Activated T-helper 1 cell treated with anti-CD3 and anti-CD28 coated beads, Interleukin-12 subunit alpha, Interleukin-12 subunit beta, Interleukin-2, Interleukin-4 antibody, amounts not matched to agents 30 ng/mL and 10 ng/mL and 1 ng/mL, durations not matched to agents 14 hours and 24 hours and 36 hours (primary cell): Measurements from ENCODE around the gene FHDC1. TPM values are rescaled to one million over a fixed set of nuclear protein-coding genes. Genes with fewer than 3 reads are reported as not detected.
A peak's percentile ranks its signal among the peaks of the same experiment; 100 is the strongest.

ENCODE experiments used
- DNase-seq: peaks from one replicate; pipeline ENCODE4 v3.0.0; 2021; ENCODE audit warnings: low spot score
- H3K27ac Mint-ChIP-seq: one replicate; pipeline ENCODE4 v1.8.0; 2021; ENCODE audit warnings: mild to moderate bottlenecking, mixed read lengths
- H3K27me3 Mint-ChIP-seq: one replicate; pipeline ENCODE4 v1.8.0; 2022; ENCODE audit warnings: mild to moderate bottlenecking, moderate library complexity, mixed read lengths; ENCODE audit not compliant: insufficient read depth
- H3K36me3 Mint-ChIP-seq: one replicate; pipeline ENCODE4 v1.8.0; 2021; ENCODE audit warnings: low read depth, mixed read lengths
- H3K4me1 Mint-ChIP-seq: one replicate; pipeline ENCODE4 v1.8.0; 2021; ENCODE audit warnings: low read depth, mixed read lengths
- H3K4me3 Mint-ChIP-seq: one replicate; pipeline ENCODE4 v1.8.0; 2021; ENCODE audit warnings: mild to moderate bottlenecking, moderate library complexity, mixed read lengths
- H3K9me3 Mint-ChIP-seq: one replicate; pipeline ENCODE4 v1.8.0; 2021; ENCODE audit warnings: mixed read lengths
- intact Hi-C: fragments of 100-400 bp; cut with micrococcal nuclease; formaldehyde crosslinking; loops from one replicate; pipeline ENCODE4 v1.15.1; 2024
- total RNA-seq: library from RNA; stranded (reverse); gene quantifications from 2 replicates; pipeline ENCODE4 v1.2.3, GENCODE V29; 2022

The FHDC1 gene
- total RNA-seq, 1 donor from 2014 or later = 0.10 TPM

DNA sequence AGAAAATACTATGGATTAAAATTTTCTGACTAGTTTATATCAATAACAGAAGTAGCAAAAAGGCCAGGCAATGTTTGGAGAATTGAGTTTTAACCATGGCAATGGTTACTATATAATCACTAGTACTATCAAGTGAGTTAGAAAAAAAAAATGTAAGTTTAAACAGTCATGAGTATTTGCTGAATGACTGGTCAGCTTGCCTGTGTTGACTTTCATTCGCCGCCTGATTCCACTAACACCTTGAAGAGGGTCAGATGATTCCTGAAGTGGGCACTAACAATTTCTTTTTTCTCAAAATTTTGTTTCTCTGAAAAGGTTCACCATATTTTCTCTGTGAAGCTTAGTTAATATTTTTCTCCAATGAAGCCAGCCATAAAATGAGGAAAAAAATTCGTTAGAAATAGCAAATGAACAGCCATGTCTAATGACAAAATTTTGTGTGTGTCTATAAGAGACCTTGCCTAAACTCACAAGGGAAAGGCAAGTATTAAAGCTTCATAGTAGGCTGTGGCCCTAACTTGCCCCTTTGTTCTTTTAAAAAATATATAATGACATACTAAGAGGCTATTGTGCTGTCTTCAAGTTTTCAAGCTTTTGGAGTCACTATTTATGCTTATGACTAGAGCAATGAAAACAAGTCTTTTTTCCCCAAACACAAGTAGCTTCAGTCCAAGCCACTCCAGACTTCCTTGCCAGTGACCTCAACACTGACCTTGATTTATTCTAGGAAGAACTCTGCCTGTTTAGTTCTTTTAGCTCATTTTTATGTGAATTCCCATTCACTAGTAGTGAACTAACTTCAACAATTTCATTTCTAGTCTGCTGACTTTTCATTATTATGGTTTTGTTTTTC lies 18.4 kb upstream of the FHDC1 start:
- peaks cover 30% of the 10 kb centered on the region for H3K9me3 Mint-ChIP-seq
- intact Hi-C loops = no loop called here
- no peak overlapping the region for H3K27ac Mint-ChIP-seq
- H3K4me1 Mint-ChIP-seq = no peaks in the 10 kb centered on the region
- DNase-seq = no peak
- no peak overlapping the region for H3K4me3 Mint-ChIP-seq
- peaks cover 4% of the 10 kb centered on the region for H3K36me3 Mint-ChIP-seq
- H3K27me3 Mint-ChIP-seq = peaks cover 2% of the 10 kb centered on the region

DNA sequence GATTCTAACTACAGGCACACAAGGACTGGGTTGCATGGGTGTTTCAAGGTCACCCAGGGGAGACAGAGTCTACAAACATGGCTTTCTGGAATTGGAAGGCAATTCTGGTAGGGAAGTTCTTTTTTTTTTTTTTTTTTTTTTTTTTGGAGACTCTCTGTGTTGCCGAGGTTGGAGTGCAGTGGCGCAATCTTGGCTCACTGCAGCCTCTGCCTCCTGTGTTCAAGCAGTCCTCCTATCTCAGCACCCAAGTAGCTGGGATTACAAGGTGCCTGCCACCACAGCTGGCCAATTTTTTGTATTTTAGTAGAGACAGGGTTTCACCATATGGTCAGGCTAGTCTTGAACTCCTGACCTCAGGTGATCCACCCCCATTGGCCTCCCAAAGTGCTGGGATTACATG lies 16.3 kb upstream of the FHDC1 start:
- DNase-seq = no peak
- intact Hi-C loops = no loop called here
- H3K36me3 Mint-ChIP-seq = peaks cover 4% of the 10 kb centered on the region
- H3K4me3 Mint-ChIP-seq = no peak overlapping the region
- H3K27me3 Mint-ChIP-seq = peaks cover 2% of the 10 kb centered on the region
- H3K27ac Mint-ChIP-seq = no peak overlapping the region
- H3K4me1 Mint-ChIP-seq = no peaks in the 10 kb centered on the region
- peaks cover 30% of the 10 kb centered on the region for H3K9me3 Mint-ChIP-seq

DNA sequence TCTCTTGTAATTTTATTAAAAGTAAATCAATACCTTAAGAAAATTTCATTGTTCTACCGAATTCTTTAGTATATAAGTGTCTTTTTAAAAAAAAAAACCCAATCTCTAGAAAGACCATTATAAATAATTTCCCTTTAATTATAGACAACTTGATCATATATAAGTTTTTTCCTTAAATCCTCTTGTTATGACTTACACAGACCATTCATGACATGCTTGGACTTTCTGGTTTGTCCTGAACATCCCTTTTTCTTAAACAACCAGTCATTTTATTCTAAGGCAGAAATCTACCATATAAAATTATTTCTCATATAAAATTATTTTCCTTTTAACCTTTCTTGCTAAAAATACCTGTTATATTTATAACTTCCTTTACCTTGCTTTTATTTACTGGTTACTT lies 15.4 kb upstream of the FHDC1 start:
- Mint-ChIP-seq H3K9me3 (peaks cover 30% of the 10 kb centered on the region), H3K4me1 (no peaks in the 10 kb centered on the region), H3K27ac (no peak overlapping the region), H3K27me3 (peaks cover 2% of the 10 kb centered on the region), H3K4me3 (no peak overlapping the region), H3K36me3 (peaks cover 4% of the 10 kb centered on the region)
- intact Hi-C loops = no loop called here
- no peak for DNase-seq

DNA sequence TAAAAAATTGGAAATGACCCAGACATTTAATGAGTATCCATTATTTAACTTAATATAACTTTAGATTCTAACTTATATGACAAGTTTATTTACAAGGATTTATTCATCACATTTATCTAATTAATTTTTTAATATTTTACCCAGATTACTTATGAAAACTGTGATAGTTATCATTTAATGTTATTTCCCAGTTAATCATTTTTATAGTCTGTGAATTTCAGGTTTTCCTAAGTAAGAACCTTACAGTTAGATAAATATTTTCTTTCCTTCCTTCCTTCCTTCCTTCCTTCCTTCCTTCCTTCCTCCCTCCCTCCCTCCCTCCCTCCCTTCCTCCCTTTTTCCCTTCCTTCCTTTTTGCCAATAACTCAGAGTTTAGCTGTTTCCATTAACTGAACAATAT lies 14.8 kb upstream of the FHDC1 start:
- Mint-ChIP-seq H3K9me3 (peaks cover 30% of the 10 kb centered on the region), H3K27ac (no peak overlapping the region), H3K27me3 (no peaks in the 10 kb centered on the region), H3K36me3 (peaks cover 4% of the 10 kb centered on the region), H3K4me1 (no peaks in the 10 kb centered on the region), H3K4me3 (no peak overlapping the region)
- intact Hi-C loops = no loop called here
- DNase-seq = no peak

DNA sequence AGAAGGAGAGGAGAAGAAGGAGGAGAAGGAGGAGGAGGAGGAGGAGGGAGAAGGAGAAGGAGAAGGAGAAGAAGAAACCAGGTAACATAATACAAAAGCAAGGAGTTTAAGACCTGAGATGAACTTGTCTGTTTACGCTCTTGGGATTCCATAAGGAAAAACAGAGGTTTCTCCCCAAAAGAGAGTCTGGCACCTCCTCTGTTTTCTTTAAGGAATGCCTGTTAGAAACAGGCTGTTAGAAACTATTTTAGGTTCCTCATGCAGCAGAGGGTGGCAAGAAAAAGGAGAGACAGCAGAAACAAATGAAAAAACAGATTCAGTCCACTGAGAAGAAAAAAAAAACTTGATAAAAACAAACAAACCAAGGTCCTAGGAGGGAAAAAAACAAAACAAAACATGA lies 10.3 kb upstream of the FHDC1 start:
- Mint-ChIP-seq H3K4me3 (no peak overlapping the region), H3K4me1 (no peaks in the 10 kb centered on the region), H3K27me3 (no peaks in the 10 kb centered on the region), H3K9me3 (peaks cover 7% of the 10 kb centered on the region), H3K36me3 (peaks cover 4% of the 10 kb centered on the region), H3K27ac (no peak overlapping the region)
- DNase-seq = no peak
- intact Hi-C loops = no loop called here

DNA sequence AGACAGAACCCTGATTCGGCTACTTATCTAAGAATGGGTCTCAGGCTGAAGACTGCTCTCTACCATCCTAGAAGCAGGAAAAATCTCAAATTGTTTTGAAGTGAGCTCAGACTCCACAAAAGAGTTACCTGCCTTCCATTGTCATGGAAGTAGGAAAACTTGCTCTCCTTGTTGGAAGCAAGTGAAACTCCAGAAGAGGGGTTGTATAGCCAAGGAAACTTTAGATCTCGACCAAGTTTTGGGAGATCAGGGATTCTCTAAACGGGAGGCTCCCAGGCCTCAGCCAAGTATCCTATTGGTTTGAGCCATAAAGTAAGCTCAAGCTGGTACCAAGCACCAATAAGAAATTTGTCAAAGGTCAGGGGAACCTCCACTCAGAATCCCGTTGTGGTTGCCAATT lies 9.2 kb upstream of the FHDC1 start:
- H3K27ac Mint-ChIP-seq = no peak overlapping the region
- no peaks in the 10 kb centered on the region for H3K4me1 Mint-ChIP-seq
- H3K4me3 Mint-ChIP-seq = no peak overlapping the region
- no peaks in the 10 kb centered on the region for H3K36me3 Mint-ChIP-seq
- intact Hi-C loops = no loop called here
- peaks cover 1% of the 10 kb centered on the region for H3K9me3 Mint-ChIP-seq
- no peak for DNase-seq
- H3K27me3 Mint-ChIP-seq = no peaks in the 10 kb centered on the region

DNA sequence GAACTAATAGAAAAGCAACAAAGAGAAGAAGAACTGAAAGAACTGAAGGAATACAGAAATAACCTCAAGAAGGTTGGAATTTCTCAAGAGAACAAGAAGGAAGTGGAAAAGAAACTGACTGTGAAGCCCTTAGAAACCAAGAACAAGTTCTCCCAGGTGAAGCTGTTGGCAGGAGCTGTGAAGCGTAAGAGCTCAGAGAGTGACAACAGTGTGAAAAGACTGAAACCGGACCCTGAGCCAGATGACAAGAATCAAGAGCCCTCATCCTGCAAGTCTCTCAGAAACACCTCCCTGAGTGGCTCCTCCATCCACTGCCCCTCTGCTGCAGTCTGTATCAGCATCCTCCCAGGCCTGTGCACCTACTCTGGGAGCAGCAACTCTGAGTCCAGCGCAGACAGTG lies 8.4 kb upstream of the FHDC1 start:
- Mint-ChIP-seq H3K27me3 (peaks cover 2% of the 10 kb centered on the region), H3K27ac (no peak overlapping the region), H3K4me1 (no peaks in the 10 kb centered on the region), H3K4me3 (no peak overlapping the region), H3K9me3 (no peaks in the 10 kb centered on the region), H3K36me3 (no peaks in the 10 kb centered on the region)
- no peak for DNase-seq
- intact Hi-C loops = no loop called here

DNA sequence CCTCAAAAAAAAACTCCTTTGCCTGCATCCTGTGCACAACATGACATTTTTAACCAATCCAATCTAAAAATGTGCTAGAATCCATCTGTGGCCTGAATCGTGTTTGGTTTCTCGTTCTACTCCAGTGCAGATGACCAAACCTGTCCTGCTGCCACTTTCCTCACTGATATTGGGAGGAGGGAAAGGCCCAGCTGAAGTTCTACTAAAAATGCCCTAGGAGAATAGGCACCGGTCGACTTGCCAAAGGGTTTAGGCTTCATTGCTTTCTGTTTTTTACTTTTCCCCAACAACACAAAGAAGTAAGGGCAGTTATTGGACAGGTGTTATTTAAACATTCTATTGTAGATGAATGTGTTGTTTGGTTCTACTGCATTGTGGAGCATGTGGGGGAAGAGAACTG lies 7.8 kb upstream of the FHDC1 start:
- H3K9me3 Mint-ChIP-seq = no peaks in the 10 kb centered on the region
- DNase-seq = no peak
- H3K27me3 Mint-ChIP-seq = peaks cover 8% of the 10 kb centered on the region
- H3K4me3 Mint-ChIP-seq = no peak overlapping the region
- H3K36me3 Mint-ChIP-seq = no peaks in the 10 kb centered on the region
- H3K27ac Mint-ChIP-seq = no peak overlapping the region
- intact Hi-C loops = no loop called here
- H3K4me1 Mint-ChIP-seq = no peaks in the 10 kb centered on the region

DNA sequence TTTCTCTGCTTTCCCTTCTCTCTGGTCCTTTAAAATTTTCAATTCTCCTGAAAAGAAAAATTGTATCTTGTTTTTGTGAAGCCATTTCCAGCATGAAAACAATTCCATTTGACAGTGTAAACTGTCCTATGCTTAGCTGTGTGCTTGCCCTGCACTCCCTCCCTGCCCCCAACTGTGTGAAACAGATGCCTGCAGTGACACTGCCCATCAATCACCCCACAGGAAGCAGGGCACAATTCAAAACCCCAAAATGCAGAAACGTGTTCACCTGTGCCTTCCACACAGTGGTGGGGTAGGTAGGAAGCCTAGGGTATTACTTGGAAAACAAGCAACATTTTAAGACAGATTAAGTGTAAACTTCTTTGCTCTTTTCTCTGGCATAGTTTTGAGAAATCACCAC lies 6.2 kb upstream of the FHDC1 start:
- H3K27ac Mint-ChIP-seq = no peak overlapping the region
- peaks cover 21% of the 10 kb centered on the region for H3K27me3 Mint-ChIP-seq
- no peaks in the 10 kb centered on the region for H3K9me3 Mint-ChIP-seq
- H3K4me1 Mint-ChIP-seq = peaks cover 5% of the 10 kb centered on the region
- no peak for DNase-seq
- H3K4me3 Mint-ChIP-seq = no peak overlapping the region
- peaks cover 2% of the 10 kb centered on the region for H3K36me3 Mint-ChIP-seq
- intact Hi-C loops = no loop called here

DNA sequence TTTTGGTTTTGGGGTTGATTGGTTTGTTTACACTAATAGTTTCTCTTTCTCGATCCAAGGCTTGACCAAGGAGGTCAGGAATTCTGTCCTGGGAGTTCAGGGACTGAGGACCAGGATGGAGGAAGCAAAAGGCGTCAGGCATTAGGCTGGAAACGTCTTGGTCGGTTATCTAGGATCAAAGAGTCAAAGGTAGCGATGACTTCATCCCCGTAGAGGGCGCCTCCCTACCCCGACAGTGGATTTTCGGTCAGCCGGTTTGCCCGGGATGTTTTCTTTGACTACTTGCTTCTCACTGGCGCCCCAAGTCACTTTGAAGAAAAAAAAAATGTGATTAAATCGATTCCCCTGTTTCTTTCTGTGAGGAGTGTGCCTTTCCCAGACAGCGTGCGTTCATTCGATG lies 980 bp upstream of the FHDC1 start:
- Mint-ChIP-seq H3K9me3 (no peaks in the 10 kb centered on the region), H3K4me1 (peaks cover 24% of the 10 kb centered on the region), H3K27me3 (peaks cover 52% of the 10 kb centered on the region), H3K4me3 (peak overlapping the region; percentile 75), H3K36me3 (peaks cover 2% of the 10 kb centered on the region), H3K27ac (no peak overlapping the region)
- DNase-seq = no peak
- intact Hi-C loops = loop anchor here (5.0 kb wide), 1 partner anchor 852 kb away; the partner anchor contains the start of gene SFRP2

DNA sequence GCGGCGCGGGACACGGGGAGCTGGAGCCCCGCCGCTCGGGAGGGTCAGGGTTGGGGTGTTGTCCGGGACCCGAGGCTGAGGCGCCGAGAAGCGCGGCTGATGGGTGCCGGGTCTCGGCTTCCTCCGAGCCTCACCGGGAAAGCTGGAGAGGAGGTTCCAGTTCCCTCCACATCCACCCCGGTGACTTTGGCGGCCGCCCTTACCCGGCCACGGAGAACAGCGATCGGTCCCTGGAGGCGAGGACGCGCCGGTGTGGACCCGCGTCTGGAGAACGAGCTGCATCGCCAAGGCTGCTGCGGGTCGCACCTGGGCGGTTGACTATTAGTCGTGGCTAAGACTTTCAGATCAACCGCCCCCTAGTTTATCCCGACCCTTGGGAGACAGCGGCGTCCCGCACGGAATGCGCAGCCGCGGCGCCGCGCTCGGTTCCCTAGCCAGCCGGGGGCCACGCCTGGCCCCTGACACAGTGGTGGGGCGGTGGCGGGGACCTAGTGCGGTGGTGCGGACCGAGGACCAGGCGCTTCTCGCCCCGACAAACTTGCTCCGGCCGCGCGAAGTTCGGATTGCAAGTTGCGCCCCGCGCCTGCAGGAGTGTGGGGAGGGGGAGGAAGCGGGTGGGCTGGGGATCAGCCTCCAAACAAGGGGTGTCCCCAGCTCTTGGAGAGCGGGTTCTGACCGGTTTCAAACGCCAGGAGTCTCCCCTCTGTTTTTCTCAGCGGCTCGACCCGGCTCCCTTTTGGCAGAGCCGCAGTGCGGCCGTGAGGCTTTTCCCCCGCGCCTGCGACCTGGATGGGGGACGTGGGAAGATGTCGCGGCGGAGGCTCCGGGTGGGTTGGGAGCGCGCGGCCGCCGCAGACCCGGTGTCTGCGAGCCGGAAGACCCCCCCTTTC lies 568 bp downstream of the FHDC1 start:
- H3K27ac Mint-ChIP-seq = no peak overlapping the region
- no peaks in the 10 kb centered on the region for H3K9me3 Mint-ChIP-seq
- peak overlapping the region; percentile 42 for H3K4me3 Mint-ChIP-seq
- peaks cover 24% of the 10 kb centered on the region for H3K4me1 Mint-ChIP-seq
- no peak for DNase-seq
- H3K36me3 Mint-ChIP-seq = peaks cover 2% of the 10 kb centered on the region
- intact Hi-C loops = loop anchor here (2.0 to 5.0 kb wide), 3 partner anchors 158 to 851 kb away; partner anchors contain the start of genes ARFIP1, SFRP2 and TIGD4
- peaks cover 66% of the 10 kb centered on the region for H3K27me3 Mint-ChIP-seq

DNA sequence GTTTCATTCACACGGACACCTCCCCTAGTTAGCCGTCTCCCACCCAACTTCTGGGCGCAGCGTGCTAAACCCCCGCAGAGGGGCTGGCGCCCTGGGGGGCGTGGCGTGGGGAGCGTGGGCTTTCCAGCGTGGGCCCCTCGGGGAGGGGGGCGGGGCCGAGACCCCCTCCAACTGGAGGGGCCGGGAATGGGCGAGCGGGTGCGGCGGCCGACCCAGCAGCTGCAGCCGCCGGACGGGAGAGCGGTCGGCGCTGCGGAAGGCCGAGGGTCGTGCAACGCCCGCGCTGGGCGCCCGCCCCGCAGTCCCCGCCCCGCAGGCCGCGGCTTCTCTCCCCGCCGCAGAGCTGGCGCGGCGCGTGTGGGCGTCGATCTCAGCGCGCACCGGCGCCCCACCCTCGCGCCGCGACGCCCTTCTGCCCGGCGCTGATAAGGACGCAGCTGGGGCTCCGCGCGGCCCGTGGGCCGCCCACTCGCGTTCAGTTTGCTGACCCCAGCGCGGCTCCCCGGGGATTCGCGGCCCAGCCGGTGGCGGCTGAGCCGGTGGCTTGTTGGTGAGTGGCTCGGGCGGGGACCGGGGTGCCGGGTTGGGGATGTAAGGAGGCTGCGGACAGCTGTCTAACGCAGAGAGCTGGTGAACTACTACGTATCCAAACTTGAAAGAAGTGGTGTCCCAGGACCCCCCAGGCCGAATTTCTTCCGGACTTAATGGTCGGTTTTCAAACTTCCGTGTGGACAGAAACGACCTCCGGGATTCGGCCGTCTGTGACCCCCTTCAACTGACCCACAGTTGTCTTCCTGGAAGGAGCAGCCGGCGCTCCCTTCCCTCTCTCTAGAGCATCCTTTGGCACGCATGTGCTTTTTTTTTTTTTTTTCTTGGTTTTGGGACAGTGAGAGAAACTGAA lies 1.5 kb downstream of the FHDC1 start:
- H3K27ac Mint-ChIP-seq = no peak overlapping the region
- H3K27me3 Mint-ChIP-seq = peaks cover 74% of the 10 kb centered on the region
- intact Hi-C loops = loop anchor here (2.0 to 5.0 kb wide), 3 partner anchors 159 to 850 kb away; partner anchors contain the start of genes ARFIP1, SFRP2 and TIGD4
- no peaks in the 10 kb centered on the region for H3K9me3 Mint-ChIP-seq
- peaks cover 2% of the 10 kb centered on the region for H3K36me3 Mint-ChIP-seq
- H3K4me1 Mint-ChIP-seq = peaks cover 24% of the 10 kb centered on the region
- H3K4me3 Mint-ChIP-seq = peak overlapping the region; percentile 80
- no peak for DNase-seq
